ENCODE measurements around the gene PPP2R2B.

Gene PPP2R2B

GRCh38 chr5:146753641-146754040, 124.9 kb downstream of the PPP2R2B start:
- no peak overlapping the region for H3K27ac ChIP-seq (ENCODE audit: low read length, poor library complexity, severe bottlenecking)
- H3K27me3 ChIP-seq (ENCODE audit: control insufficient read depth in 1 of 2, insufficient read depth in 1 of 2, low read length in 2 of 2) = no peaks in the 10 kb centered on the region
- no peak overlapping the region for H3K9ac ChIP-seq (ENCODE audit: low read length)
- no peaks in the 10 kb centered on the region for H3K36me3 ChIP-seq (ENCODE audit: control insufficient read depth in 1 of 2, insufficient read depth in 2 of 2, low read depth in 1 of 2, low read length in 2 of 2)
- H3K4me2 ChIP-seq (ENCODE audit: low read length, poor library complexity, severe bottlenecking) = no peak overlapping the region
- H3K4ac ChIP-seq (ENCODE audit: low read depth in 1 of 2, low read length in 2 of 2) = no peak overlapping the region
- no peak overlapping the region for H3K23ac ChIP-seq (ENCODE audit: low read length in 2 of 2)
- WGBS = 97% methylated on average over 2 of the region's 2 CpGs
- H2BK120ac ChIP-seq (ENCODE audit: low read depth, low read length) = no peak overlapping the region
- no peak overlapping the region for H3K14ac ChIP-seq (ENCODE audit: low read length in 2 of 2)
- H2AFZ ChIP-seq (ENCODE audit: low read depth, low read length) = no peak overlapping the region
- H2AK5ac ChIP-seq (ENCODE audit: low read length, severe bottlenecking) = no peak overlapping the region
- no peak overlapping the region for H2BK15ac ChIP-seq (ENCODE audit: low read depth, poor library complexity, severe bottlenecking)
- H3K4me1 ChIP-seq (ENCODE audit: control insufficient read depth, insufficient read depth, low read depth, low read length) = no peaks in the 10 kb centered on the region
- no peak overlapping the region for H3K4me3 ChIP-seq (ENCODE audit: insufficient read depth in 1 of 2, low read depth in 1 of 2, low read length in 2 of 2)
- no peaks in the 10 kb centered on the region for H3K79me1 ChIP-seq (replicated peaks; ENCODE audit: low read length, poor library complexity, severe bottlenecking)
- no peak overlapping the region for H4K8ac ChIP-seq (ENCODE audit: low read length)
- H3K9me3 ChIP-seq (ENCODE audit: control insufficient read depth, low read length) = no peaks in the 10 kb centered on the region
- H4K91ac ChIP-seq (ENCODE audit: low read length) = no peak overlapping the region
- no peak for DNase-seq
- no peak overlapping the region for H2BK12ac ChIP-seq (ENCODE audit: low read length in 2 of 2)
- H2BK5ac ChIP-seq (ENCODE audit: low read depth, low read length, poor library complexity, severe bottlenecking) = no peak overlapping the region
- no peak overlapping the region for H3K18ac ChIP-seq (ENCODE audit: low read depth in 1 of 2, low read length in 2 of 2)

- Histone ChIP-seq H2BK5ac (ENCODE audit: low read depth, low read length, poor library complexity, severe bottlenecking) (no peak overlapping the region), H2BK12ac (ENCODE audit: low read length in 2 of 2) (no peak overlapping the region), H3K23ac (ENCODE audit: low read length in 2 of 2) (no peak overlapping the region), H3K14ac (ENCODE audit: low read length in 2 of 2) (no peak overlapping the region), H3K4me3 (ENCODE audit: insufficient read depth in 1 of 2, low read depth in 1 of 2, low read length in 2 of 2) (no peak overlapping the region), H3K9ac (ENCODE audit: low read length) (no peak overlapping the region), H3K18ac (ENCODE audit: low read depth in 1 of 2, low read length in 2 of 2) (no peak overlapping the region), H3K4me2 (ENCODE audit: low read length, poor library complexity, severe bottlenecking) (no peak overlapping the region), H2AFZ (ENCODE audit: low read depth, low read length) (no peak overlapping the region), H2AK5ac (ENCODE audit: low read length, severe bottlenecking) (no peak overlapping the region), H3K79me1 (replicated peaks; ENCODE audit: low read length, poor library complexity, severe bottlenecking) (no peaks in the 10 kb centered on the region), H3K9me3 (ENCODE audit: control insufficient read depth, low read length) (no peaks in the 10 kb centered on the region), H3K27me3 (ENCODE audit: control insufficient read depth in 1 of 2, insufficient read depth in 1 of 2, low read length in 2 of 2) (no peaks in the 10 kb centered on the region), H3K4me1 (ENCODE audit: control insufficient read depth, insufficient read depth, low read depth, low read length) (no peaks in the 10 kb centered on the region), H3K27ac (ENCODE audit: low read length, poor library complexity, severe bottlenecking) (no peak overlapping the region), H2BK120ac (ENCODE audit: low read depth, low read length) (no peak overlapping the region), H3K4ac (ENCODE audit: low read depth in 1 of 2, low read length in 2 of 2) (no peak overlapping the region), H2BK15ac (ENCODE audit: low read depth, poor library complexity, severe bottlenecking) (no peak overlapping the region), H3K36me3 (ENCODE audit: control insufficient read depth in 1 of 2, insufficient read depth in 2 of 2, low read depth in 1 of 2, low read length in 2 of 2) (no peaks in the 10 kb centered on the region), H4K8ac (ENCODE audit: low read length) (no peak overlapping the region), H4K91ac (ENCODE audit: low read length) (no peak overlapping the region)
- DNase-seq = no peak
- WGBS = 89% methylated on average over 3 of the region's 3 CpGs
Measured at GRCh38 chr5:146751781-146752401, 126.7 kb downstream of the PPP2R2B start.

GRCh38 chr5:146751054-146751453, 127.5 kb downstream of the PPP2R2B start:
- Histone ChIP-seq H3K14ac (ENCODE audit: low read length in 2 of 2) (no peak overlapping the region), H3K4ac (ENCODE audit: low read depth in 1 of 2, low read length in 2 of 2) (no peak overlapping the region), H2AFZ (ENCODE audit: low read depth, low read length) (no peak overlapping the region), H3K79me1 (replicated peaks; ENCODE audit: low read length, poor library complexity, severe bottlenecking) (no peaks in the 10 kb centered on the region), H2AK5ac (ENCODE audit: low read length, severe bottlenecking) (no peak overlapping the region), H3K36me3 (ENCODE audit: control insufficient read depth in 1 of 2, insufficient read depth in 2 of 2, low read depth in 1 of 2, low read length in 2 of 2) (no peaks in the 10 kb centered on the region), H4K91ac (ENCODE audit: low read length) (no peak overlapping the region), H3K9me3 (ENCODE audit: control insufficient read depth, low read length) (no peaks in the 10 kb centered on the region), H3K4me1 (ENCODE audit: control insufficient read depth, insufficient read depth, low read depth, low read length) (no peaks in the 10 kb centered on the region), H3K27ac (ENCODE audit: low read length, poor library complexity, severe bottlenecking) (no peak overlapping the region), H3K4me3 (ENCODE audit: insufficient read depth in 1 of 2, low read depth in 1 of 2, low read length in 2 of 2) (no peak overlapping the region), H2BK15ac (ENCODE audit: low read depth, poor library complexity, severe bottlenecking) (no peak overlapping the region), H3K18ac (ENCODE audit: low read depth in 1 of 2, low read length in 2 of 2) (no peak overlapping the region), H3K9ac (ENCODE audit: low read length) (no peak overlapping the region), H3K4me2 (ENCODE audit: low read length, poor library complexity, severe bottlenecking) (no peak overlapping the region), H3K23ac (ENCODE audit: low read length in 2 of 2) (no peak overlapping the region), H4K8ac (ENCODE audit: low read length) (no peak overlapping the region), H3K27me3 (ENCODE audit: control insufficient read depth in 1 of 2, insufficient read depth in 1 of 2, low read length in 2 of 2) (no peaks in the 10 kb centered on the region), H2BK12ac (ENCODE audit: low read length in 2 of 2) (no peak overlapping the region), H2BK5ac (ENCODE audit: low read depth, low read length, poor library complexity, severe bottlenecking) (no peak overlapping the region), H2BK120ac (ENCODE audit: low read depth, low read length) (no peak overlapping the region)
- DNase-seq = no peak
- 92% methylated on average over 3 of the region's 3 CpGs for WGBS

GRCh38 chr5:146748533-146748932, 130.0 kb downstream of the PPP2R2B start:
- WGBS = 100% methylated on average over 1 of the region's 1 CpG
- Histone ChIP-seq H3K27ac (ENCODE audit: low read length, poor library complexity, severe bottlenecking) (no peak overlapping the region), H2AK5ac (ENCODE audit: low read length, severe bottlenecking) (no peak overlapping the region), H4K91ac (ENCODE audit: low read length) (no peak overlapping the region), H3K27me3 (ENCODE audit: control insufficient read depth in 1 of 2, insufficient read depth in 1 of 2, low read length in 2 of 2) (no peaks in the 10 kb centered on the region), H3K23ac (ENCODE audit: low read length in 2 of 2) (no peak overlapping the region), H2BK15ac (ENCODE audit: low read depth, poor library complexity, severe bottlenecking) (no peak overlapping the region), H3K79me1 (replicated peaks; ENCODE audit: low read length, poor library complexity, severe bottlenecking) (no peaks in the 10 kb centered on the region), H4K8ac (ENCODE audit: low read length) (no peak overlapping the region), H3K4ac (ENCODE audit: low read depth in 1 of 2, low read length in 2 of 2) (no peak overlapping the region), H3K4me1 (ENCODE audit: control insufficient read depth, insufficient read depth, low read depth, low read length) (no peaks in the 10 kb centered on the region), H3K4me3 (ENCODE audit: insufficient read depth in 1 of 2, low read depth in 1 of 2, low read length in 2 of 2) (no peak overlapping the region), H3K4me2 (ENCODE audit: low read length, poor library complexity, severe bottlenecking) (no peak overlapping the region), H3K36me3 (ENCODE audit: control insufficient read depth in 1 of 2, insufficient read depth in 2 of 2, low read depth in 1 of 2, low read length in 2 of 2) (no peaks in the 10 kb centered on the region), H2BK5ac (ENCODE audit: low read depth, low read length, poor library complexity, severe bottlenecking) (no peak overlapping the region), H3K18ac (ENCODE audit: low read depth in 1 of 2, low read length in 2 of 2) (no peak overlapping the region), H2AFZ (ENCODE audit: low read depth, low read length) (no peak overlapping the region), H3K14ac (ENCODE audit: low read length in 2 of 2) (no peak overlapping the region), H3K9me3 (ENCODE audit: control insufficient read depth, low read length) (no peaks in the 10 kb centered on the region), H3K9ac (ENCODE audit: low read length) (no peak overlapping the region), H2BK12ac (ENCODE audit: low read length in 2 of 2) (no peak overlapping the region), H2BK120ac (ENCODE audit: low read depth, low read length) (no peak overlapping the region)
- no peak for DNase-seq

Data from mesenchymal stem cell (in vitro differentiated cells and primary cell).